Measurements from ENCODE around the gene ZFYVE28.

DNA sequence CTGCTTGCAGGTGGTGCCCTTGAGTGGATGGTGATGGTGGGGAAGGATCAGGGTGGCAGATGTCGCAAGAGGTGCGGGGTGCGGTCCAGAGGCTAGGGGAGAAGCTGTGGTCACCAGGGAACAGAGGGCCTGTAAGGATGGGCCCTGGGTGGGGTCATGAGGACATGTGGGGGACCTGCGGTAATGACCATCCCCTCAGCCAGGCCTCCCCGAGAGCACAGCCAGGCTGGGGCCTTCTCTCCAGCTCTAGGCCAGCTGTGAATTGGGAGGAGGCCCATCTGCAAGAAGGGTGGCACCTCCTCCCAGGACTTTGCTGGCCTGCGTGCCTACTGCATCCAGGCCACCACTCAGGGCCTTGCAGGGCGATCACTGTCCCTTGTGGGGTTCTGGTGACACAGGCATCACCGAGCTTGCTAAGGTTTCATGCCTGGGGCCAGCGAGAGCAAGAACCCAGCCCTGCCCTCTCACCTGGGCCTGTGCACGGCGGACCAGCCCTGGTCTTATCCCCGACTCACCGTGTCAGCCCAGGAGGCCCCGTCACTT is 122.5 kb downstream of the ZFYVE28 start:
- TF ChIP-seq, protein P1, sequence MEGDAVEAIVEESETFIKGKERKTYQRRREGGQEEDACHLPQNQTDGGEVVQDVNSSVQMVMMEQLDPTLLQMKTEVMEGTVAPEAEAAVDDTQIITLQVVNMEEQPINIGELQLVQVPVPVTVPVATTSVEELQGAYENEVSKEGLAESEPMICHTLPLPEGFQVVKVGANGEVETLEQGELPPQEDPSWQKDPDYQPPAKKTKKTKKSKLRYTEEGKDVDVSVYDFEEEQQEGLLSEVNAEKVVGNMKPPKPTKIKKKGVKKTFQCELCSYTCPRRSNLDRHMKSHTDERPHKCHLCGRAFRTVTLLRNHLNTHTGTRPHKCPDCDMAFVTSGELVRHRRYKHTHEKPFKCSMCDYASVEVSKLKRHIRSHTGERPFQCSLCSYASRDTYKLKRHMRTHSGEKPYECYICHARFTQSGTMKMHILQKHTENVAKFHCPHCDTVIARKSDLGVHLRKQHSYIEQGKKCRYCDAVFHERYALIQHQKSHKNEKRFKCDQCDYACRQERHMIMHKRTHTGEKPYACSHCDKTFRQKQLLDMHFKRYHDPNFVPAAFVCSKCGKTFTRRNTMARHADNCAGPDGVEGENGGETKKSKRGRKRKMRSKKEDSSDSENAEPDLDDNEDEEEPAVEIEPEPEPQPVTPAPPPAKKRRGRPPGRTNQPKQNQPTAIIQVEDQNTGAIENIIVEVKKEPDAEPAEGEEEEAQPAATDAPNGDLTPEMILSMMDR (IDR thresholded peaks at IDR 0.05; ENCODE audit: low read depth, low read length, poor library complexity, severe bottlenecking): no peak
- TF ChIP-seq EZH2phosphoT487 (IDR thresholded peaks at IDR 0.05; ENCODE audit: borderline replicate concordance, low read length): no peak
